HL-60 (cell line): ENCODE measurements around the gene SCAI.

Source experiments
- DNase-seq, 2 experiments: peaks; one replicate each; pipeline ENCODE4 v3.0.0-alpha.2; 2010 to 2020; ENCODE audit warnings: low read depth in 1 of 2, low spot score in 1 of 2
- H3K27ac ChIP-seq: fragments of 250-450 bp; sonication (Bioruptor Pico); replicated peaks from 2 replicates; pipeline ENCODE4 v1.5.1; 2020; ENCODE audit warnings: mild to moderate bottlenecking, moderate library complexity
- H3K27me3 ChIP-seq: fragments of 250-450 bp; sonication (Bioruptor Pico); 2 replicates; pipeline ENCODE4 v1.5.1; 2021; ENCODE audit warnings: mild to moderate bottlenecking, moderate library complexity; ENCODE audit not compliant: insufficient read depth, poor library complexity, severe bottlenecking
- H3K4me3 ChIP-seq: replicated peaks from 2 replicates; pipeline ENCODE4 v1.5.1; 2011; ENCODE audit warnings: mild to moderate bottlenecking, control low read depth, low read length; ENCODE audit not compliant: insufficient read depth
- CTCF ChIP-seq: IDR thresholded peaks from one replicate; pipeline ENCODE4 v1.5.1; 2011; ENCODE audit warnings: low read length, control low read depth, inconsistent platforms; ENCODE audit not compliant: insufficient read depth
- GABPA ChIP-seq: IDR thresholded peaks from 2 replicates; pipeline ENCODE4 v1.6.1; 2012; ENCODE audit warnings: low read depth
- POLR2AphosphoS5 ChIP-seq: IDR thresholded peaks from 2 replicates; pipeline ENCODE4 v1.6.1; 2012; ENCODE audit warnings: low read depth
- REST ChIP-seq: IDR thresholded peaks from 2 replicates; pipeline ENCODE4 v1.6.1; 2012; ENCODE audit warnings: low read depth; ENCODE audit not compliant: insufficient replicate concordance
- SPI1 ChIP-seq: IDR thresholded peaks from 2 replicates; pipeline ENCODE4 v1.6.1; 2012; ENCODE audit warnings: low read depth, mild to moderate bottlenecking, borderline replicate concordance

Gene SCAI

GRCh38 chr9:125160750-125161149 is 17.4 kb upstream of the SCAI start:
- Histone ChIP-seq H3K27ac (no peak overlapping the region), H3K27me3 (no peaks in the 10 kb centered on the region), H3K4me3 (no peak overlapping the region)
- TF ChIP-seq GABPA, result no peak
- TF ChIP-seq REST, result no peak
- no peak for TF ChIP-seq POLR2AphosphoS5
- TF ChIP-seq SPI1, result no peak
- TF ChIP-seq CTCF, result no peak
- no peak for DNase-seq

- no peak overlapping the region for H3K27ac ChIP-seq
- H3K4me3 ChIP-seq, result no peak overlapping the region
- TF ChIP-seq GABPA (no peak), REST (no peak), SPI1 (no peak), POLR2AphosphoS5 (no peak), CTCF (no peak)
- no peaks in the 10 kb centered on the region for H3K27me3 ChIP-seq
- no peak for DNase-seq
These were observed 13.2 kb upstream of the SCAI start for GRCh38 chr9:125156551-125156950.

GRCh38 chr9:125153712-125154367 is 10.5 kb upstream of the SCAI start:
- no peak for TF ChIP-seq POLR2AphosphoS5
- TF ChIP-seq REST, result no peak
- no peak for TF ChIP-seq GABPA
- no peak for TF ChIP-seq SPI1
- no peak for TF ChIP-seq CTCF
- no peaks in the 10 kb centered on the region for H3K27me3 ChIP-seq
- no peak overlapping the region for H3K27ac ChIP-seq
- DNase-seq, result no peak
- no peak overlapping the region for H3K4me3 ChIP-seq
